ENCODE data around the gene MLXIP.
"Not testable (repeated sequence)": the region's sequence is repeated elsewhere in the genome, so short reads cannot be mapped to it uniquely, and the experiment has no call there.

MLXIP gene

DNA sequence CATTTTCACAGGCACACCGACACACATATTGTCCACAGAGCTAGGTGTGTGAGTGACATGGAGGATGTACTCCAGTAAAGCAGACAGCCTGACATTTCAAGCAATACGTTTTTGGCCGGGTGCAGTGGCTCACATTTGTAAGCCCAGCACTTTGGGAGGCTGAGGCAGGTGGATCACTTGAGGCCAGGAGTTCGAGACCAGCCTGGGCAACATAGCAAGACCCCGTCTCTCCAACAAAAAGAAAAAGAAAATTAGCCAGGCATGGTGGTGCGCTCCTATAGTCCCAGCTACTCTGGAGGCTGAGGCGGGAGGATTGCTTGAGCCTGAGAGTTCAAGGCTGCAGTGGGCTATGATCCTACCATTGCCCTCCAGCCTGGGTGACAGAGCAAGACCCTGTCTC, 22.1 kb upstream of the MLXIP start:
- DNase-seq, result not testable (repeated sequence)

- DNase-seq, result no peak
Observed at GRCh38 chr12:122057007-122057735, 21.4 kb upstream of the MLXIP start.

DNA sequence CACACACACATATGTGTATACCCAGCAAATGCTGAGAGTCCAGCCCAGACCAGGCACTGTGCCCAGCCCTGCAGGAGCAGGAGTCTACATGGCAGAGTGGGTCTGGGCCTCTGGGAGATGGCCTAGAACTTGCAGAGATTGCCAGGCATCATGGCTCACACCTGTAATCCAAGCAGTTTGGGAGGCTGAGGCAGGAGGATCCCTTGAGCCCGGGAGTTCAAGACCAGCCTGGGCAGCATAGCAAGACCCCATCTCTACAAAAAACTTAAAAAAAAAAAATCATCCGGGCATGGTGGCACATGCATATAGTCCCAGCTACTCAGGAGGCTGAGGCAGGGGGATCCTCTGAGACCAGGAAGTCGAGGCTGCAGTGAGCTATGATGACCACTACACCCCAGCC, 20.8 kb upstream of the MLXIP start:
- no peak for DNase-seq

GRCh38 chr12:122058549-122059149, 19.9 kb upstream of the MLXIP start:
- DNase-seq, result no peak

DNA sequence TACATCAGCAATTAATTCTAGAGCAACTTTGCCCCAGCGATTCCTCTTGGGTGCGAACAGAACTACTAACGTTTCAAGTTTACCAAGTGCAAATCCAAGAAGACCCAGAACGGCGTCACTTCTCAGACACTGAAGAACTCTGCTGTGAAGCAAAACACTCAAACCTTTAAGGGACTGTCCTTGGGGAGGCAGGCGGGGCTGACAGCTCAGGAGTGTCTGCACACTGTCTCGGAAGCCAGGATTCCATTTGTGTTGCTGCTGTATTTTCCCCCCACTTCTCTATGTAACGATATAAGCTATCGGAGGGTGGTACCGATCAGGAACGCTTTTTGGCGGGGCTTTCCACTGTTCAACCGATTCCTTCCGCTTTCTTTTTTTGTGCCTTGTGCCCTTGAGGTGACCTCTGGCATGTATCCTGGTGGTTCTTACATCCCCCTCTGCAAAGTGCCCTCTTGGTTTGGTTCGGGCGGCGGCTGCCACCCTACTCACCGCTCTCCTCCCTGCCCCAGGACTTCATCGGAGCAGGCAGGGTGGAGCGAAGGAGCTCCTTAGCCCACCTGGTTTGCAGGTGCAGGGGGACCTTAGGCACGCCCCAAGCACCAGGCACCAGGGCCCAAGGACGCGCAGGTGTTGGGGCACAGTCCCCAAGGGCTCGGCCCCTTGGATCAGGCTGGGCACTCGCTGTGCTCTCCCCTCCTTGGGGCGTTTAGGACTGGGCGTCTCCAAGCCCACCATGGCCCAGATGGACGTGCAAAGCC, 19.2 kb upstream of the MLXIP start:
- no peak for DNase-seq

GRCh38 chr12:122060081-122060501, 18.5 kb upstream of the MLXIP start:
- no peak for DNase-seq

GRCh38 chr12:122061253-122061652, 17.3 kb upstream of the MLXIP start:
- DNase-seq, result no peak

- no peak for DNase-seq
Observed at GRCh38 chr12:122062832-122063693, 15.5 kb upstream of the MLXIP start.

- no peak for DNase-seq
Observed at GRCh38 chr12:122063694-122064024, 14.9 kb upstream of the MLXIP start.

- peak; percentile 78 for DNase-seq
Observed at GRCh38 chr12:122064025-122064777, 14.4 kb upstream of the MLXIP start.

- DNase-seq, result peak; percentile 99
Observed at GRCh38 chr12:122064780-122065588, 13.6 kb upstream of the MLXIP start.

GRCh38 chr12:122067548-122067947, 11.0 kb upstream of the MLXIP start:
- no peak for DNase-seq

DNA sequence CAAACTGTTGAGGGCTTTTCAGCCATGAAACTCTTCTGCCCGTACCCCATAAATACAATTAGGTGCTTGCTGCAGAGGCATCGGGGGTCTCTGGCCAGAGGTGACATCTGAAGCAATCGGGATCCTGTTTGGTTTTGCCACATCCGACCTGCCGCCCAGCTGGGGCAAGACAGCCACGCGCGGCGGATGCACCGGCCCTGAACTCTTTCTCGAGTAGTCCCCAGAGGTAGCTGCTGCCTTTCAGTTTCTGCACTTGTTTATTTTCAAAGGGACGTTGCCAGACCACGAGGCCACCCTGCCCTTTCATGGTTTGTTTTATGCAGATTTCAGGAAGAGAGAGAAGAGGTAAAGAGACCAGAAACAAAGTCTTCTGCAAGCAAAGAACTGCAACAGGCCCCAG, 10.6 kb upstream of the MLXIP start:
- peak; percentile 35 for DNase-seq

- DNase-seq, result peak; percentile 62
Observed at GRCh38 chr12:122072031-122072970, 6.3 kb upstream of the MLXIP start.

GRCh38 chr12:122073815-122074214, 4.7 kb upstream of the MLXIP start:
- DNase-seq, result no peak

- no peak for DNase-seq
Observed at GRCh38 chr12:122076743-122077495, 1.6 kb upstream of the MLXIP start.

- no peak for DNase-seq
Observed at GRCh38 chr12:122079033-122079531, 526 bp downstream of the MLXIP start.

- DNase-seq, result no peak
Observed at GRCh38 chr12:122079532-122080081, 1.1 kb downstream of the MLXIP start.

Data from DMS79 (cell line).